Measurements from ENCODE around the gene JAZF1.

Gene JAZF1

GRCh38 chr7:27914409-27914808, 266.2 kb downstream of the JAZF1 start:
- TF ChIP-seq, protein P1, sequence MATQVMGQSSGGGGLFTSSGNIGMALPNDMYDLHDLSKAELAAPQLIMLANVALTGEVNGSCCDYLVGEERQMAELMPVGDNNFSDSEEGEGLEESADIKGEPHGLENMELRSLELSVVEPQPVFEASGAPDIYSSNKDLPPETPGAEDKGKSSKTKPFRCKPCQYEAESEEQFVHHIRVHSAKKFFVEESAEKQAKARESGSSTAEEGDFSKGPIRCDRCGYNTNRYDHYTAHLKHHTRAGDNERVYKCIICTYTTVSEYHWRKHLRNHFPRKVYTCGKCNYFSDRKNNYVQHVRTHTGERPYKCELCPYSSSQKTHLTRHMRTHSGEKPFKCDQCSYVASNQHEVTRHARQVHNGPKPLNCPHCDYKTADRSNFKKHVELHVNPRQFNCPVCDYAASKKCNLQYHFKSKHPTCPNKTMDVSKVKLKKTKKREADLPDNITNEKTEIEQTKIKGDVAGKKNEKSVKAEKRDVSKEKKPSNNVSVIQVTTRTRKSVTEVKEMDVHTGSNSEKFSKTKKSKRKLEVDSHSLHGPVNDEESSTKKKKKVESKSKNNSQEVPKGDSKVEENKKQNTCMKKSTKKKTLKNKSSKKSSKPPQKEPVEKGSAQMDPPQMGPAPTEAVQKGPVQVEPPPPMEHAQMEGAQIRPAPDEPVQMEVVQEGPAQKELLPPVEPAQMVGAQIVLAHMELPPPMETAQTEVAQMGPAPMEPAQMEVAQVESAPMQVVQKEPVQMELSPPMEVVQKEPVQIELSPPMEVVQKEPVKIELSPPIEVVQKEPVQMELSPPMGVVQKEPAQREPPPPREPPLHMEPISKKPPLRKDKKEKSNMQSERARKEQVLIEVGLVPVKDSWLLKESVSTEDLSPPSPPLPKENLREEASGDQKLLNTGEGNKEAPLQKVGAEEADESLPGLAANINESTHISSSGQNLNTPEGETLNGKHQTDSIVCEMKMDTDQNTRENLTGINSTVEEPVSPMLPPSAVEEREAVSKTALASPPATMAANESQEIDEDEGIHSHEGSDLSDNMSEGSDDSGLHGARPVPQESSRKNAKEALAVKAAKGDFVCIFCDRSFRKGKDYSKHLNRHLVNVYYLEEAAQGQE (IDR thresholded peaks at IDR 0.05; ENCODE audit: insufficient replicate concordance, low read depth) = no peak
- TF ChIP-seq, protein P2, sequence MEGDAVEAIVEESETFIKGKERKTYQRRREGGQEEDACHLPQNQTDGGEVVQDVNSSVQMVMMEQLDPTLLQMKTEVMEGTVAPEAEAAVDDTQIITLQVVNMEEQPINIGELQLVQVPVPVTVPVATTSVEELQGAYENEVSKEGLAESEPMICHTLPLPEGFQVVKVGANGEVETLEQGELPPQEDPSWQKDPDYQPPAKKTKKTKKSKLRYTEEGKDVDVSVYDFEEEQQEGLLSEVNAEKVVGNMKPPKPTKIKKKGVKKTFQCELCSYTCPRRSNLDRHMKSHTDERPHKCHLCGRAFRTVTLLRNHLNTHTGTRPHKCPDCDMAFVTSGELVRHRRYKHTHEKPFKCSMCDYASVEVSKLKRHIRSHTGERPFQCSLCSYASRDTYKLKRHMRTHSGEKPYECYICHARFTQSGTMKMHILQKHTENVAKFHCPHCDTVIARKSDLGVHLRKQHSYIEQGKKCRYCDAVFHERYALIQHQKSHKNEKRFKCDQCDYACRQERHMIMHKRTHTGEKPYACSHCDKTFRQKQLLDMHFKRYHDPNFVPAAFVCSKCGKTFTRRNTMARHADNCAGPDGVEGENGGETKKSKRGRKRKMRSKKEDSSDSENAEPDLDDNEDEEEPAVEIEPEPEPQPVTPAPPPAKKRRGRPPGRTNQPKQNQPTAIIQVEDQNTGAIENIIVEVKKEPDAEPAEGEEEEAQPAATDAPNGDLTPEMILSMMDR (IDR thresholded peaks at IDR 0.05; ENCODE audit: insufficient read depth, low read length) = no peak
- TF ChIP-seq POLR2AphosphoS5 (IDR thresholded peaks at IDR 0.05; ENCODE audit: low read depth) (no peak), SPI1 (IDR thresholded peaks at IDR 0.05; ENCODE audit: borderline replicate concordance, low read depth) (no peak), GABPA (IDR thresholded peaks at IDR 0.05; ENCODE audit: low read depth) (no peak)

DNA sequence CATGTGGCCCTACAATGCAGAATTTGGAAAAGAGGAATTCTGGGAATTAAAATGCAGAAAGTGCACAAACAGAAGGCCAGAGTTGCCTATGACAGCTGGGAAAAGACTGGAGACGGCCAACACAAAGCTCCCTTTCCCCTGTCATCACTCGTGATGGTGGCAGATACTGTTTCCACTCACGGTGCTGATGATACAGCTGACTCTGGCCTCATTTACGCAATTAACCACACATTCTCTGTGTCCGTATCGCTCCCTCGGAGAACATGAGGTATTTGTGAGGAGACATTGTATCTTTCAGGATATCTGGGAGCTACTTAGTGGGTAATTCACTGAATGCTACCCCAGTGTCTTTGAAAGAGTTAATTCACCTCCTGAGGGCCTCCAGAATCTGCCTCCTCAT, 267.8 kb downstream of the JAZF1 start:
- DNase-seq (ENCODE audit: low read depth in 1 of 2, low spot score in 1 of 2) = no peak
- H3K27me3 ChIP-seq (ENCODE audit: insufficient read depth, poor library complexity, severe bottlenecking) = no peaks in the 10 kb centered on the region
- no peak overlapping the region for H3K27ac ChIP-seq (replicated peaks)
- TF ChIP-seq GABPA (IDR thresholded peaks at IDR 0.05; ENCODE audit: low read depth) = no peak
- TF ChIP-seq POLR2AphosphoS5 (IDR thresholded peaks at IDR 0.05; ENCODE audit: low read depth) = no peak
- TF ChIP-seq, protein P2 (IDR thresholded peaks at IDR 0.05; ENCODE audit: insufficient read depth, low read length) = no peak
- no peak for TF ChIP-seq SPI1 (IDR thresholded peaks at IDR 0.05; ENCODE audit: borderline replicate concordance, low read depth)
- TF ChIP-seq, protein P1 (IDR thresholded peaks at IDR 0.05; ENCODE audit: insufficient replicate concordance, low read depth) = no peak
- H3K4me3 ChIP-seq (replicated peaks; ENCODE audit: insufficient read depth, low read length) = no peak overlapping the region

More at GRCh38 chr7:27914409-27914808, 266.2 kb downstream of the JAZF1 start:
- DNase-seq (ENCODE audit: low read depth in 1 of 2, low spot score in 1 of 2) = no peak
- Histone ChIP-seq H3K27ac (replicated peaks) (no peak overlapping the region), H3K27me3 (ENCODE audit: insufficient read depth, poor library complexity, severe bottlenecking) (no peaks in the 10 kb centered on the region), H3K4me3 (replicated peaks; ENCODE audit: insufficient read depth, low read length) (no peak overlapping the region)

- no peak for DNase-seq (ENCODE audit: low read depth in 1 of 2, low spot score in 1 of 2)
- H3K4me3 ChIP-seq (replicated peaks; ENCODE audit: insufficient read depth, low read length) = no peak overlapping the region
- H3K27ac ChIP-seq (replicated peaks) = no peak overlapping the region
- TF ChIP-seq SPI1 (IDR thresholded peaks at IDR 0.05; ENCODE audit: borderline replicate concordance, low read depth) = no peak
- TF ChIP-seq POLR2AphosphoS5 (IDR thresholded peaks at IDR 0.05; ENCODE audit: low read depth) = no peak
- no peak for TF ChIP-seq GABPA (IDR thresholded peaks at IDR 0.05; ENCODE audit: low read depth)
- TF ChIP-seq, protein P2 (IDR thresholded peaks at IDR 0.05; ENCODE audit: insufficient read depth, low read length) = no peak
- TF ChIP-seq, protein P1 (IDR thresholded peaks at IDR 0.05; ENCODE audit: insufficient replicate concordance, low read depth) = no peak
- H3K27me3 ChIP-seq (ENCODE audit: insufficient read depth, poor library complexity, severe bottlenecking) = no peaks in the 10 kb centered on the region
Observed at GRCh38 chr7:27911920-27912319, 268.7 kb downstream of the JAZF1 start.

All from HL-60 (cell line).